Left lung (tissue), 10 donors: ENCODE data around the gene FHIT. TPM values are rescaled to one million over a fixed set of nuclear protein-coding genes. Genes with fewer than 3 reads are reported as not detected.

ENCODE experiments used
- ATAC-seq: fragments of 200-7000 bp; cut with Tn5 transposase; one replicate; pipeline ENCODE4 v1.9.1; 2020; ENCODE audit warnings: moderate library complexity
- DNase-seq, 4 donors: peaks; one replicate each; pipeline ENCODE4 v3.0.0-alpha.2; 2013 to 2020
- H3K27ac ChIP-seq, 2 donors: fragments of 200-600 bp; sonication (generic) in 1 of 2; one replicate each; pipeline versions ENCODE4 v1.5.0 to v1.8.0; 2020 to 2021
- H3K27me3 ChIP-seq, 2 donors: fragments of 200-600 bp; sonication (generic) in 1 of 2; one replicate each; pipeline versions ENCODE4 v1.5.0 to v1.8.0; 2020 to 2021
- H3K36me3 ChIP-seq, 2 donors: fragments of 200-600 bp; sonication (generic) in 1 of 2; one replicate each; pipeline versions ENCODE4 v1.5.0 to v1.8.0; 2020 to 2021
- H3K4me1 ChIP-seq, 2 donors: fragments of 200-600 bp; one replicate each; pipeline ENCODE4 v1.8.0; 2021
- H3K4me3 ChIP-seq, 2 donors: fragments of 200-600 bp; sonication (generic) in 1 of 2; one replicate each; pipeline versions ENCODE4 v1.5.0 to v1.8.0; 2020 to 2021; ENCODE audit warnings: mild to moderate bottlenecking in 1 of 2
- H3K9me3 ChIP-seq, 2 donors: fragments of 200-600 bp; sonication (generic) in 1 of 2; one replicate each; pipeline versions ENCODE4 v1.5.0 to v1.8.0; 2020 to 2021
- CTCF ChIP-seq, 2 donors: fragments of 200-600 bp; sonication (generic) in 1 of 2; IDR thresholded peaks; one replicate each; pipeline versions ENCODE4 v1.5.0 to v1.8.0; 2021; ENCODE audit warnings: antibody characterized with exemption in 2 of 2
- intact Hi-C, 2 donors: fragments of 100-400 bp; cut with DNase I; formaldehyde crosslinking; loops; one replicate each; pipeline versions ENCODE4 v1.11.2 to v1.14.2; 2022
- polyA plus RNA-seq, 6 donors: library from polyadenylated mRNA; unstranded; fragments of 120-200 nt; gene quantifications; one replicate each; pipeline ENCODE4 v1.2.1, GENCODE V29; 2013; ENCODE audit not compliant: insufficient read length in 6 of 6
- total RNA-seq, 2 donors: library from RNA; stranded (reverse); fragmentation: NEBNext Ultra II Directional; extraction: Animal tissue kit (Norgen Biotek cat#: 25700); gene quantifications; one replicate each; pipeline ENCODE4 v1.2.1, GENCODE V29; 2021
- donor health status: DM: no; HTN: yes; CAD: no.
- donor health status: DM: no; HTN: no; CAD: no.

FHIT gene
- total and polyA plus RNA-seq, 8 donors: 8.5 to 16.3 (median 9.7) TPM

GRCh38 chr3:60276615-60277014 is 974.6 kb downstream of the FHIT start:
- no peaks in the 10 kb centered on the region for H3K9me3 ChIP-seq
- H3K27ac ChIP-seq: no peak overlapping the region
- ATAC-seq (no peak), DNase-seq (no peak)
- no peaks in the 10 kb centered on the region for H3K36me3 ChIP-seq
- no peak for TF ChIP-seq CTCF (IDR thresholded peaks at IDR 0.05)
- no peaks in the 10 kb centered on the region for H3K4me1 ChIP-seq
- no peak overlapping the region for H3K4me3 ChIP-seq
- intact Hi-C loops: no loop called here
- no peaks in the 10 kb centered on the region for H3K27me3 ChIP-seq

GRCh38 chr3:60274646-60275045 is 976.6 kb downstream of the FHIT start:
- Histone ChIP-seq H3K4me3 (no peak overlapping the region), H3K9me3 (no peaks in the 10 kb centered on the region), H3K36me3 (no peaks in the 10 kb centered on the region), H3K4me1 (no peaks in the 10 kb centered on the region), H3K27ac (no peak overlapping the region), H3K27me3 (no peaks in the 10 kb centered on the region)
- ATAC-seq (no peak), DNase-seq (no peak)
- TF ChIP-seq CTCF (IDR thresholded peaks at IDR 0.05): no peak
- intact Hi-C loops: no loop called here

- intact Hi-C loops: no loop called here
- H3K27ac ChIP-seq: no peak overlapping the region
- no peak for DNase-seq
- no peak for ATAC-seq
- H3K9me3 ChIP-seq: no peaks in the 10 kb centered on the region
- H3K4me3 ChIP-seq: no peak overlapping the region
- TF ChIP-seq CTCF (IDR thresholded peaks at IDR 0.05): no peak
- no peaks in the 10 kb centered on the region for H3K4me1 ChIP-seq
- no peaks in the 10 kb centered on the region for H3K36me3 ChIP-seq
- no peaks in the 10 kb centered on the region for H3K27me3 ChIP-seq
Observed at GRCh38 chr3:60274098-60274497, 977.2 kb downstream of the FHIT start.

GRCh38 chr3:60269829-60270266 is 981.4 kb downstream of the FHIT start:
- Histone ChIP-seq H3K4me3 (no peak overlapping the region), H3K27ac (no peak overlapping the region), H3K9me3 (no peaks in the 10 kb centered on the region), H3K27me3 (no peaks in the 10 kb centered on the region), H3K36me3 (no peaks in the 10 kb centered on the region), H3K4me1 (no peaks in the 10 kb centered on the region)
- ATAC-seq: no peak
- TF ChIP-seq CTCF (IDR thresholded peaks at IDR 0.05): no peak
- no peak for DNase-seq
- intact Hi-C loops: no loop called here

- H3K9me3 ChIP-seq: no peaks in the 10 kb centered on the region
- no peaks in the 10 kb centered on the region for H3K27me3 ChIP-seq
- intact Hi-C loops: no loop called here
- no peaks in the 10 kb centered on the region for H3K36me3 ChIP-seq
- no peak overlapping the region for H3K4me3 ChIP-seq
- TF ChIP-seq CTCF (IDR thresholded peaks at IDR 0.05): no peak
- ATAC-seq: no peak
- no peak overlapping the region for H3K27ac ChIP-seq
- no peak for DNase-seq
- H3K4me1 ChIP-seq: no peaks in the 10 kb centered on the region
Observed at GRCh38 chr3:60269377-60269776, 981.9 kb downstream of the FHIT start.
